H1 (cell line): Measurements from ENCODE around the gene CENATAC. TPM values are rescaled to one million over a fixed set of nuclear protein-coding genes. Genes with fewer than 3 reads are reported as not detected.

Source experiments
- CHD1 ChIP-seq: IDR thresholded peaks from 2 replicates; pipeline ENCODE4 v1.6.1; 2012; ENCODE audit warnings: low read depth, low read length, improper control_type of control experiment
- HDAC6 ChIP-seq: IDR thresholded peaks from one replicate; pipeline ENCODE4 v1.7.1; 2012; ENCODE audit warnings: low read depth, mild to moderate bottlenecking, inconsistent platforms, low read length, moderate library complexity
- JUND ChIP-seq: IDR thresholded peaks from 2 replicates; pipeline ENCODE4 v1.6.1; 2011; ENCODE audit warnings: mild to moderate bottlenecking, improper control_type of control experiment, low read length
- KDM1A ChIP-seq: fragments of 200-600, 300-600 bp; sonication (generic); IDR thresholded peaks from 2 replicates; pipeline ENCODE4 v1.7.1; 2016; ENCODE audit warnings: mild to moderate bottlenecking, low read length, borderline replicate concordance
- KDM4A ChIP-seq: IDR thresholded peaks from one replicate; pipeline ENCODE4 v1.7.1; 2012; ENCODE audit warnings: low read depth, mild to moderate bottlenecking, moderate library complexity, low read length, inconsistent platforms; ENCODE audit not compliant: severe bottlenecking
- KDM5A ChIP-seq: fragments of 200-600 bp; IDR thresholded peaks from 2 replicates; pipeline ENCODE4 v1.7.1; 2012; ENCODE audit warnings: mild to moderate bottlenecking, low read length, inconsistent platforms, mixed read lengths
- NRF1 ChIP-seq: IDR thresholded peaks from 2 replicates; pipeline ENCODE4 v1.6.1; 2011; ENCODE audit warnings: mild to moderate bottlenecking, low read depth, low read length, improper control_type of control experiment
- RBBP5 ChIP-seq: IDR thresholded peaks from 2 replicates; pipeline ENCODE4 v1.7.1; 2012; ENCODE audit warnings: low read depth, mild to moderate bottlenecking, inconsistent platforms, low read length, moderate library complexity, borderline replicate concordance
- SIX5 ChIP-seq: IDR thresholded peaks from 2 replicates; pipeline ENCODE4 v1.6.1; 2011; ENCODE audit warnings: mild to moderate bottlenecking, low read depth, low read length
- TBP ChIP-seq: IDR thresholded peaks from 2 replicates; pipeline ENCODE4 v1.6.1; 2011; ENCODE audit warnings: low read depth, low read length, improper control_type of control experiment
- TEAD4 ChIP-seq: IDR thresholded peaks from 2 replicates; pipeline ENCODE4 v1.6.1; 2012; ENCODE audit warnings: low read depth, low read length, inconsistent platforms, mixed read lengths
- YY1 ChIP-seq: IDR thresholded peaks from 2 replicates; pipeline ENCODE4 v1.6.1; 2011; ENCODE audit warnings: low read depth, mild to moderate bottlenecking, low read length
- polyA plus RNA-seq, 7 experiments: library from polyadenylated mRNA; depleted of rRNA in 3 of 7; stranded (reverse) in 5 of 7; unstranded in 2 of 7; fragments of >200 nt in 5 of 7; fragments of 200-250 nt in 2 of 7; gene quantifications; 1 replicate in 5 of 7; 2 replicates in 1 of 7; 4 replicates in 1 of 7; pipeline versions ENCODE4 v1.2.1 to v1.2.3, GENCODE V29; 2011 to 2013; ENCODE audit warnings: missing spikeins in 2 of 7, mixed read lengths in 2 of 7
- total RNA-seq: library from RNA; stranded (reverse); fragmentation: NEBNext Ultra II Directional; extraction: Animal tissue kit (Norgen Biotek cat#: 25700); gene quantifications from 2 replicates; pipeline ENCODE4 v1.2.1, GENCODE V29; 2021
- TF ChIP-seq, protein P1 (sequence below): fragments of 300-600 bp; sonication (generic); IDR thresholded peaks from 2 replicates; pipeline ENCODE4 v1.7.1; 2012; ENCODE audit warnings: low read length, moderate library complexity, mild to moderate bottlenecking, inconsistent platforms; ENCODE audit not compliant: insufficient replicate concordance

The CENATAC gene
- total and polyA plus RNA-seq, 2 of the 8 experiments (the other 6 are each of a cell fraction or from before 2014, with no cell fraction given): 22.7 to 36.4 TPM

DNA sequence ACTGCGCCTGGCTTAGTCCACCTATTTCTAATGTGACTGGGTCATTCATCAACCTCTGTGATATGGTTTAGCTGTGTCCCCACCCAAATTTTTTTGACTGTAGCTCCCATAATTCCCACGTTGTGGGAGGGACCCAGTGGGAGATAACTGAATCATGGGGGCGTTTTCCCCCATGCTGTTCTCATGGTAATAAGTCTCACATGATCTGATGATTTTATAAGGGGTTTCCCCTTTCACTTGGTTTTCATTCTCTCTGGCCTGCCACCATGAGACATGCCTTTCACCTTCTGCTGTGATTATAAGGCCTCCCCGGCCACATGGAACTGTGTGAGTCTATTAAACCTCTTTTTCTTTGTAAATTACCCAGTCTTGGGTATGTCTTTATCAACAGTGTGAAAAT is 8.7 kb downstream of the CENATAC start (continued):
- TF ChIP-seq, protein P1, sequence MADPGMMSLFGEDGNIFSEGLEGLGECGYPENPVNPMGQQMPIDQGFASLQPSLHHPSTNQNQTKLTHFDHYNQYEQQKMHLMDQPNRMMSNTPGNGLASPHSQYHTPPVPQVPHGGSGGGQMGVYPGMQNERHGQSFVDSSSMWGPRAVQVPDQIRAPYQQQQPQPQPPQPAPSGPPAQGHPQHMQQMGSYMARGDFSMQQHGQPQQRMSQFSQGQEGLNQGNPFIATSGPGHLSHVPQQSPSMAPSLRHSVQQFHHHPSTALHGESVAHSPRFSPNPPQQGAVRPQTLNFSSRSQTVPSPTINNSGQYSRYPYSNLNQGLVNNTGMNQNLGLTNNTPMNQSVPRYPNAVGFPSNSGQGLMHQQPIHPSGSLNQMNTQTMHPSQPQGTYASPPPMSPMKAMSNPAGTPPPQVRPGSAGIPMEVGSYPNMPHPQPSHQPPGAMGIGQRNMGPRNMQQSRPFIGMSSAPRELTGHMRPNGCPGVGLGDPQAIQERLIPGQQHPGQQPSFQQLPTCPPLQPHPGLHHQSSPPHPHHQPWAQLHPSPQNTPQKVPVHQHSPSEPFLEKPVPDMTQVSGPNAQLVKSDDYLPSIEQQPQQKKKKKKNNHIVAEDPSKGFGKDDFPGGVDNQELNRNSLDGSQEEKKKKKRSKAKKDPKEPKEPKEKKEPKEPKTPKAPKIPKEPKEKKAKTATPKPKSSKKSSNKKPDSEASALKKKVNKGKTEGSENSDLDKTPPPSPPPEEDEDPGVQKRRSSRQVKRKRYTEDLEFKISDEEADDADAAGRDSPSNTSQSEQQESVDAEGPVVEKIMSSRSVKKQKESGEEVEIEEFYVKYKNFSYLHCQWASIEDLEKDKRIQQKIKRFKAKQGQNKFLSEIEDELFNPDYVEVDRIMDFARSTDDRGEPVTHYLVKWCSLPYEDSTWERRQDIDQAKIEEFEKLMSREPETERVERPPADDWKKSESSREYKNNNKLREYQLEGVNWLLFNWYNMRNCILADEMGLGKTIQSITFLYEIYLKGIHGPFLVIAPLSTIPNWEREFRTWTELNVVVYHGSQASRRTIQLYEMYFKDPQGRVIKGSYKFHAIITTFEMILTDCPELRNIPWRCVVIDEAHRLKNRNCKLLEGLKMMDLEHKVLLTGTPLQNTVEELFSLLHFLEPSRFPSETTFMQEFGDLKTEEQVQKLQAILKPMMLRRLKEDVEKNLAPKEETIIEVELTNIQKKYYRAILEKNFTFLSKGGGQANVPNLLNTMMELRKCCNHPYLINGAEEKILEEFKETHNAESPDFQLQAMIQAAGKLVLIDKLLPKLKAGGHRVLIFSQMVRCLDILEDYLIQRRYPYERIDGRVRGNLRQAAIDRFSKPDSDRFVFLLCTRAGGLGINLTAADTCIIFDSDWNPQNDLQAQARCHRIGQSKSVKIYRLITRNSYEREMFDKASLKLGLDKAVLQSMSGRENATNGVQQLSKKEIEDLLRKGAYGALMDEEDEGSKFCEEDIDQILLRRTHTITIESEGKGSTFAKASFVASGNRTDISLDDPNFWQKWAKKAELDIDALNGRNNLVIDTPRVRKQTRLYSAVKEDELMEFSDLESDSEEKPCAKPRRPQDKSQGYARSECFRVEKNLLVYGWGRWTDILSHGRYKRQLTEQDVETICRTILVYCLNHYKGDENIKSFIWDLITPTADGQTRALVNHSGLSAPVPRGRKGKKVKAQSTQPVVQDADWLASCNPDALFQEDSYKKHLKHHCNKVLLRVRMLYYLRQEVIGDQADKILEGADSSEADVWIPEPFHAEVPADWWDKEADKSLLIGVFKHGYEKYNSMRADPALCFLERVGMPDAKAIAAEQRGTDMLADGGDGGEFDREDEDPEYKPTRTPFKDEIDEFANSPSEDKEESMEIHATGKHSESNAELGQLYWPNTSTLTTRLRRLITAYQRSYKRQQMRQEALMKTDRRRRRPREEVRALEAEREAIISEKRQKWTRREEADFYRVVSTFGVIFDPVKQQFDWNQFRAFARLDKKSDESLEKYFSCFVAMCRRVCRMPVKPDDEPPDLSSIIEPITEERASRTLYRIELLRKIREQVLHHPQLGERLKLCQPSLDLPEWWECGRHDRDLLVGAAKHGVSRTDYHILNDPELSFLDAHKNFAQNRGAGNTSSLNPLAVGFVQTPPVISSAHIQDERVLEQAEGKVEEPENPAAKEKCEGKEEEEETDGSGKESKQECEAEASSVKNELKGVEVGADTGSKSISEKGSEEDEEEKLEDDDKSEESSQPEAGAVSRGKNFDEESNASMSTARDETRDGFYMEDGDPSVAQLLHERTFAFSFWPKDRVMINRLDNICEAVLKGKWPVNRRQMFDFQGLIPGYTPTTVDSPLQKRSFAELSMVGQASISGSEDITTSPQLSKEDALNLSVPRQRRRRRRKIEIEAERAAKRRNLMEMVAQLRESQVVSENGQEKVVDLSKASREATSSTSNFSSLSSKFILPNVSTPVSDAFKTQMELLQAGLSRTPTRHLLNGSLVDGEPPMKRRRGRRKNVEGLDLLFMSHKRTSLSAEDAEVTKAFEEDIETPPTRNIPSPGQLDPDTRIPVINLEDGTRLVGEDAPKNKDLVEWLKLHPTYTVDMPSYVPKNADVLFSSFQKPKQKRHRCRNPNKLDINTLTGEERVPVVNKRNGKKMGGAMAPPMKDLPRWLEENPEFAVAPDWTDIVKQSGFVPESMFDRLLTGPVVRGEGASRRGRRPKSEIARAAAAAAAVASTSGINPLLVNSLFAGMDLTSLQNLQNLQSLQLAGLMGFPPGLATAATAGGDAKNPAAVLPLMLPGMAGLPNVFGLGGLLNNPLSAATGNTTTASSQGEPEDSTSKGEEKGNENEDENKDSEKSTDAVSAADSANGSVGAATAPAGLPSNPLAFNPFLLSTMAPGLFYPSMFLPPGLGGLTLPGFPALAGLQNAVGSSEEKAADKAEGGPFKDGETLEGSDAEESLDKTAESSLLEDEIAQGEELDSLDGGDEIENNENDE: no peak
- no peak for TF ChIP-seq NRF1
- TF ChIP-seq YY1: no peak
- no peak for TF ChIP-seq SIX5
- TF ChIP-seq KDM4A: no peak
- TF ChIP-seq TBP: no peak
- TF ChIP-seq KDM5A: no peak
- TF ChIP-seq RBBP5: no peak
- no peak for TF ChIP-seq JUND
- no peak for TF ChIP-seq HDAC6
- TF ChIP-seq KDM1A: no peak
- no peak for TF ChIP-seq CHD1
- no peak for TF ChIP-seq TEAD4
